Embryonic facial prominence (tissue), 1 donor: ENCODE data around the gene POLR1A.
"Not testable (repeated sequence)": the region's sequence is repeated elsewhere in the genome, so short reads cannot be mapped to it uniquely, and the experiment has no call there.

Experiments used
- DNase-seq: peaks from one replicate; pipeline ENCODE4 v3.0.0-alpha.2; 2016; ENCODE audit errors: extremely low spot score

POLR1A gene

DNA sequence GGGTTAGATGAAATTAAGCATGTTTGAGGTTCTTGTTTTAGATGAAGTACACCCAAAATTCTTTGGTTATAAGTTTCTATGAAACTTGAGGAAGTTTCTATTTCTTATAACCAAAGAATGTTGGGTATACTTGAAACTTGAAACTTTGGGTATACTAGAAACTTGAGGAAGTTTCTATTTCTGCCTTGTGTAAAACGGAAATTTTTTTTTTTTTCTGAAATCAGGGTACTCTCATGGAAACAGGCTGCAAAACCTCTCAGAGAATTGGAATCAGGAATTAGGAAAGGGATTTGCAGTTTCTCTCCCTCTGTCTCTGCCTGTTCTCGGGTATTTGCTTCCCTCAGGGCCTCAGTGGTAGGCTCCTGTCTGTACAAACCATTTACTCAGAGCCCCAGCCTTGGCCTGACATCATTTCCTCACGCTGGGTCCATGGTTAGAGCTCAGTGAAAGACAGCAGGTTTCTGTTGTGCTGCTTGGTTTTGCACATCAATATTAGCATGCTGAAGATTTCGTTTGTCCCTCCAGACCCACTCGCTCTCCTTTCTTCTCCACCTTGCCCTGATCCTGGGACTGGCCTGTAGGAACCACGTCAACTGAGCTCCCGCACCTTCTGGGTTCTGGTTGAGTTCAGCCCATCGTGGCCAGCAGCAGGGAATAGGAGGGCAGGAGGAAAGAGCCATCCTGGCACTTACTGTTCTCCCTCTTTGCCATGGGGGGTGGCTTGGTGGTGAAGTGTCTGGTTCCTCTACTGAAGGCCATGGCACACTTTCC is 106.4 kb downstream of the POLR1A start:
- peak; percentile 62 for DNase-seq

DNA sequence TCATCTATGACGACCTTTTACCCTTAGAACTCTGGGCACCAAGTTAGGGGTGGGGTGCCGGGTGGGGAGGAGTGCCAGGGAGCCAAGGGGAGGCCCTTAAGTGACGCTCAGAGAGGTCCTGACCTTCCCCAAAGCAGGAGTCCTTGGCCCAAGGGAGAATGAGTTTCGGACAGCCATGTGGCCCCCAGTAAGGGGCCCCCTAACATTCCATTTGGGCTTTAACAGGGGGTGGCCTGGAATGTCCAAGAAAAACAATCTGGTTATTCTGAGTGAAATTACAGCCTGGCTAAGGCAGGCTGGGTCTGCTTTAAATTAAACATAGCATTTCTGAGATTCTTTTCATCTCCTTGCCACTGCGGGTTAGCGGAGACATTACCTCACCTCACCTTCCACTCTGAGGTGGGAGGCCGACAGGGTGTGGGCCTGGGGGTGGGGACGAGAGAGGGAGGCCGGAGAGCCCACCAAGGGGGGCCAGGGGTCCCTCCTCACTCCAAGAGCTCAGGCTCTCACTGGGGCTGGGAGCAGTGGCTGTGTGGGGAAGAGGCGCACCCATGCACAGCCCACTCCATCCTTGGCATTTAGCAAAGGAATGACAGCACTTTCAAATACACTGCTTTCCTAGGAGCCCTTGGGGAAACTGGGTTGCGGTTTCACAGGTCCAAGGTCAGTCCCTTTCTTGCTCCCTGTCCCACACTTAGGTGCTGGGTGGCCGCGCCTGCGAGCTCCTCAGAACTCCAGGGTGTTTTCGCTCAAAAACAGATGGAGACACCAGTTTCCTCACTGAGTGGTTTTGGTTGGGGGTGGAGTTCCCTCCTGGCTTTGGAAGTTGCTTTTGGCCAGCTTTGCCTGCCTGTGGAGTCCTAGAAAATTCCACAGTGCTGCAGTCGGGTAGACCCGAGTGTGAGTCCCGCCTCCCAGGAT is 107.4 kb downstream of the POLR1A start:
- DNase-seq, result peak; percentile 63

DNA sequence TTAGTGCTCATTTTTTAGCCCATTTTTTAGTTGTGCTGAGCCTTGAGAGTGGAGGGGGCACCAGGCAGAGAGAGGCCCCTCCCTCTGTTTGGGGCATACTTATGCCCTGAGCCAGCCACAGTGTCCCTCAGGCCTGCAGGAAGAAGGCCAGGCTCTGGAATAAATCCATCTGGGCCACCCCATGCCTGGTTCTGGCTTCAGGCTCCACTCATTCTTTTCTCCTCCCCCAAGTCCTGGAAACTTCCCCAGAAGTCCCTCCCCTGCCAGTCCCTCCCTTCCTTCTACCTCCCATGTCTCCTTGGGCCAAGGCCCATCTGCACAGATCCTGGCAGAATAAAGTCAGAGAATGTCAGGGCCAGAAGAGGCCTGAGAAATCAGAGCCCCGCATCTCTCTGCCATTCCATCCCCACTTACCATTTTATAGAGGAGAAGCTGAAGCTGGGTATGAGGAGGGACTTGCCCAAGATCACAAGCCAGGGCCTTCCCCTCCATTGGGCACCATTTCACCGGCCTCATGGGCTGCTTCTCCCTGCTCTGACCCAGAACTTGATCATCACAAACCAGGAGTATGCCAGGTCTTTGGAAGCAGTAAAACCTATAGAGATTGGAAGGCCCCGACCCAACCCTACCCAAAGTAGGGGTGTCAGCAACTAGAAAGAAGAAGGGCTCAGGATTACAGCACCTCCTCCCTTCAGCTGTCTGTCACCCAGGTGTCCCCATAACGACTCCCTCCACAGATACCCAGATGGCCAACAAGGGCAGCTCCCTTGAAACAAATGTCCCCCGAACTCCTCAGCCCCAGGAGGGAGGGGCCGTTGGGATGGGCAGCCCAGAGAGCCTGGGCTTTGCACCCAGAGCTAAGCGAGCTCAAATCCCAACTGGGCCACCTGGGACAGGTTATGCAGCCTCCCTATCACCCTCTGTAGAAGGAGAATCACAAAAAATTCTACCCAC is 108.4 kb downstream of the POLR1A start:
- no peak for DNase-seq

DNA sequence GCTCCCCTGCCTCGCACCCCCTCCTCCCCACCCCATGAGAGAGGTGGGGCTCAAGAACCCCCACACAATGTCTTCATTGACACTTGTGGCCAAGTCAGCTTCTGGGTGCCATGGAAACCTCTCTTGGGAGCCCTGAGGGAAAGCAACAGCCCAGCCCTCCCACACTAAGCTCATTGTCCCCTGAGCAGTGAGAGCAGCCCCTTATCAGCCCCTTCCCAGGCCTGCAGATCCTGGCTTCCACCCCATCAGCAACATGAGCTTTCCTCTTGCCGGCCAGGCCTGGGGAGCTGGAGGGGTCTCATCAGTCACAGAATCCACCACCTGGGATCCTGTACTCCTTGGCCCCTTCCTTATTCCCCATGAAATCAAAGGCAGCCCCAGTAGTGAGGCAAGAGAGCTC is 109.1 kb downstream of the POLR1A start:
- peak; percentile 43 for DNase-seq

DNA sequence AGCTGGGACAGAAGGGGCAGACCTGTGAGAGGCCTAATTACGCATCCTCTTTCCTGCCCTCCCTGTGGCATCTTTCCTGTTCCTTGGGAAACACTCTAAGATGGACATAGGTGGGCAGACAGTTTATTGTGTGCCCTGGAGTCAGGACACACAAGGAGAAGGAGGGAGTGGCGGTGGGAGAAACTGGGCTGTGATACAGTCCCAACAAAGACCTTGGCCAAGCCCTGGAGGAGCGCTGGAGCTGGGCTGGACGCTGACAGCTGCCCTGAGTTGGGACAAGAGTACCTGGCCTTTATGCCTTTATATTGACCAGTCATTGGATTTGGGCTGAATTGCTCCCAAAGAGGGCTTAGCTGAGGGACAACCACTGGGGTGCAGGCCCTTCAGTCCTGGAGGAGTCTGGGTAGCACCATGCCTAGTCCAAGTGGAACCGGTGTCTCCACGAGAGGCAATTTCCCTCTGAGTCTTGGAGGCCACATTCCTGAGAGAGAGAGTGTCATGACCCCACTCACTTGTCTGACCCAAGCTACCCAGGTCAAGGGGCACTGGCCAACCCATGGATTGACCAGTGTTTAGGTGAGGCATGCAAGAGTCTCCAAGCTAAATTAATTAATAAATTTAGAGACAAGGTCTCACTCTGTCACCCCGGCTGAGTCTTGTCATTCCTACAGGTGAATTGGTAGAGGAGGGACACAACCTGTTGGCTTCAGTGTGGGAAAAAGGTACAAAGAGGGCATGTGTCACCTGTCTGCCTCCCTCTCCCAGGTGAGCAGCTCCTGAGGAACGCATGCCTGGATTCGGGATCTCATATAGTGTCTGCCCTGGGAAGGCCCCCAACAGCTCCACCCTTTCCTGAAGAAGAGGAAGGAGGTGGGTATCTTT is 109.8 kb downstream of the POLR1A start:
- DNase-seq, result no peak

DNA sequence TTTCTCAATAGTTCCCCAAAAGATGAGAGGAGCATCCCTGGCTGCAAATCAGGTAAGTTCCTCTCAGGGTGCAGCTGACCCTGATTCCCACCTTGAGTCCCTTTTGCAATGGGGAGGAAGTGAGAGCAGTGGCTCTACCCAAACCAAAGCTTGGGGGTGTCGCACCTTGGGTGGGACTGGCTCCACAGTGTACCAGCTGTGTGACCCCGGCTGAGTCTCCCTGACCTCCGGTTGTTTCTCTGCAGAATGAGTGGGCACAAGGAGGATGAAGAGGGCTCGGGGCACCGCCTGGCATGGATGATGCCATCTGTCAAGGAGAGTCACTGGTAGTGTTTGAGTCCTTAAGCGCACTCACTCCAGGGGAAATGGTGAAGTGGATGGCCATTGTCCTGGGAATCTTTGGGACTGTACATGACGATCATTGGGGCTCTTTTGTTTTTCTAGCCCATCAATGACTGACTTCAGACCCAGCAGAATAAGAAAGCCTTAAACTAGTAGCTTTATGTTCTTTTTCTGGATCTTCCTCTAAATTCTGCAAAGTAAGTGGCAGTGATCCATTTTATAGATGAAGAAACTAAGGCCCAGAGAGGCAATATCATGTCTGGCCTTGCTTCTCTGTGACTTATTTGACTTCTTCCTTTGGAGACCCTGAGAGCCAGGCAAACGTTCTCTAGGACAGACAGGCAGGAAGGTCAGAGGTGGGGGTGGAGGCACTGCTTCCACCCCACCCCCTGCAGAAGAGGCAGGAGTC is 110.6 kb downstream of the POLR1A start:
- DNase-seq, result no peak

DNA sequence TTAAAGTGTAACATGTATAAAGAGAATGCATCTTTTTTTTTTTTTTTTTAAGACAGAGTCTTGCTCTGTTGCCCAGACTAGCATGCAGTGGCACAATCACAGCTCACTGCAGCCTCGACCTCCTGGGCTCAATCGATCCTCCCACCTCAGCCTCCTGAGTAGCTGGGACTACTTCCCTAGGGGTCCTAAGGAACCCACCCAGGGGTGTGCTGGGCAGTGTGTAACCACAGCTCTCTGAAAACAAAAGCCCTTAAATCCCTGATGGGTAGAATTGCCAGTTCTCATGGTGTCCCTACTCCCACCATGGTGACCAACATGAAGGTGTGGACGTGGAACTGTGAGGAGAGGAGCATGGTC is 111.3 kb downstream of the POLR1A start:
- no peak for DNase-seq

DNA sequence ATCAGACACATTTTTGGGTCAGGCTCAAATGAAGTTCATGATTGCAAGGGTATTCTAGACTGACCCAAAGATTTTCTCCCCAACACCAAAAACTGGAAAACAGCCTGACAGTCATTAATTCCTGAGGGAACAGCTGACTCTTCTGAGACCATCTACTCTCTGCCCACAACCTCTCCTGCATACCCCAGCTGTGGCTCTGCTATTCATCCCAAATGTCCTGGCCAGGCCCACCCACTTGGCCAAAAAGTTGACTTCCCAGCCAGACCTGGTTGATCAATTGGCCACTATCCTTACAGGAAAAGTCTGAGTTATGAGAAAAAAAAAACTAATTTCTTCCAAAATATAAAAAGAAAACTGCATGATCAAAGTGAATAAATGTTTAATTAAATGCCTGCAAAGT is 113.1 kb downstream of the POLR1A start:
- DNase-seq, result no peak

DNA sequence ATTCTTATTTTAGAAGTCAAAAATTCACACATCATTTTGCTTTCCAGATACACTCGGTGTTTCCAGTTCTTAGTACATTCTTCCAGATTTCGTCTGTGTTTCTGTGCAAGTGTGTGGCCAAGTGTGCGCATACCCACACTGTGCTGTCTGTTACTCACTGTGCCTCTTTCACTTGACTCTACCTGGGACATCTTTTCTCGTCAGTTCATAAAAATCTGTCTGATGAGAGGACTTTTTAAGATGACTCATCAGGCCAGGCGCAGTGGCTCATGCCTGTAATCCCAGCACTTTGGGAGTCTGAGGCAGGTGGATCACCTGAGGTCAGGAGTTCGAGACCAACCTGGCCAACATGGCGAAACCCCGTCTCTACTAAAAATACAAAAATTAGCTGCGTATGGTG is 113.6 kb downstream of the POLR1A start:
- DNase-seq, result not testable (repeated sequence)

DNA sequence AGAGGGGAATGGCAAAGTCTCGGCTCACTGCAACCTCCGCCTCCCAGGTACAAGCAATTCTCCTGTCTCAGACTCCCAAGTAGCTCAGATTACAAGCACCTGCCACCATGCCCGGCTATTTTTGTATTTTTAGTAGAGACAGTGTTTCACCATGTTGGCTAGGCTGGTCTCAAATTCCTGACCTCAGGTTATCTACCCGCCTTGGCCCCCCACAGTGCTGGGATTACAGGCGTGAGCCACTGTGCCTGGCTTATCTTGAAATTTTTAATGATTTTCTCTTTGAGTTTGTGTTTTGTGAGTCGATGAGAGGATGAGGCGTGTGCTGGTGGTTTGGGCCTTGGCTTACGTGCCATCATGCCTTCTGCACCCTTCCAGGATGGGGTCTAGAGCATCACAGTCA is 115.6 kb downstream of the POLR1A start:
- no peak for DNase-seq

DNA sequence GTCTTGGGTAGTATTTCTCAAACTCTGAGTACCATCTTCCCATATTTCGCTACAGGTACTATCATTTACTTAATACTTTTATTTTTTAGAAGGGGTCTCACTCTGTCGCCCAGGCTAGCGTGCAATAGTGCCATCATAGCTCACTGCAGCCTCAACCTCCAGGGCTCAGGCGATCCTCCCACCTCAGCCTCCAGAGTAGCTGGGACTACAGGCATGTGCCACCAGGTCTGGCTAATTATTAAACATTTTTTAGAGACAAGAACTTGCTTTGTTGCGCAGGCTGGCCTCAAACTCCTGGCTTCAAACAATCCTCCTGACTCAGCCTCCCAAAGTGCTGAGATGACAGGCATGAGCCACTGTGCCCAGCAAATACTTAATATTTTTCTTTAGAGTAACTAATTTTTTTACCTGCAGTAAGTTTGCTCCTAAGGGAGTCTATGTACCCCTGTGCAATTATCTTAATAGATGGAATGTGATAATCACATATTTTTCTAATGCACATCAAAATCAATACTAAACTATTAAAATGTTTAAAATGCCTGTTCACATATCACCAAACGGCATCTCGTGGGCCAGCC is 116.3 kb downstream of the POLR1A start:
- no peak for DNase-seq

DNA sequence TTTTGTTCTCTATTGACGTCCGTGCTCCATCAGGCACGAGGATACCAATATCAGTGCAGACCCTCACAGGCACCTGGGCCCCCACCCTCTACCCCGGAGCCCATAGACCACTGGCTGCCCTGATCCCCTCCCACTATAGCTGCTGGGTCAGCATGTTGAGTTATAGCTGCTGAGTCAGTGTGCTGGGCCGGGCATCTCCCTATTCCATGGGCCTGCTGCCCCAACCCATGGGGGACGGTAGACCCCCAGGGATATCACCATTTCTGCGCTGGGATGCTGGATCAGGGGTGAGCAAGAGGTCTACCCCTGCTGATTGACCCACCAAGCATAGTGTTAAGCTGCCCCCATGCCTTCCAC is 116.8 kb downstream of the POLR1A start:
- no peak for DNase-seq

DNA sequence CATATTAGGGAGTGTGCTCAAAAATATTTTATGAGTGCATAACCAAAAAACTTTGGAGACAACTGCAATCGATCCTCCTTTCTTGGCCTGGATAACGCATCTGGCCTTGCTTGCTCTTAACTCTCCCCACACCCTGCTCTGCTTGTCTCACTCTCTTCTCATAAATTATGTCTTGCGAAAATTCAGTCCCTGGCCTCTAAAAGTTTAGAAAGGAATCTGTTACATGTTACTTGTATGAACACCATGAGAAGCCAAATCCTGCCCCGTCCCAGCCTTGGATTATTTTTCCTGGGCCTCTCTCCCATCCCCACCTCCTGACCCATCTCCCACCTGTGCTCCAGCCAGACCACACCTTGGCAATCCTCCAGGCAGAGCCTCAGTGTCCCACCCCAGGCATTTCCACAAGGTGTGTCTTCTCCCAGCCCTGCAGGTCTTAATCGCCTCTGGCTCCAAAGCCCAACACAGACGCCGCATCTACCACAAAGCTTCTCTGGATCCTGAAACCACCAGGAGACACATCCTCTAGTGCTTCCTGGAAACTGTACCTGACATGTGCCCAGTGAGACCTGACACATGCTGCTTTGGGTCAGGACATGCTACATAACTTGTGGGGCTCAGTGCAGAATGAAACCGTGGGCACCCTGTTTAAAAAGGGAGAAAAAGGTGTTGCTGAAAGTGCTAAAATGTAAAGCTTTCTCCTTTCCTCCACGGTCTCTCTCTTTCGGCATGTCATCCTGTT is 117.3 kb downstream of the POLR1A start:
- no peak for DNase-seq

DNA sequence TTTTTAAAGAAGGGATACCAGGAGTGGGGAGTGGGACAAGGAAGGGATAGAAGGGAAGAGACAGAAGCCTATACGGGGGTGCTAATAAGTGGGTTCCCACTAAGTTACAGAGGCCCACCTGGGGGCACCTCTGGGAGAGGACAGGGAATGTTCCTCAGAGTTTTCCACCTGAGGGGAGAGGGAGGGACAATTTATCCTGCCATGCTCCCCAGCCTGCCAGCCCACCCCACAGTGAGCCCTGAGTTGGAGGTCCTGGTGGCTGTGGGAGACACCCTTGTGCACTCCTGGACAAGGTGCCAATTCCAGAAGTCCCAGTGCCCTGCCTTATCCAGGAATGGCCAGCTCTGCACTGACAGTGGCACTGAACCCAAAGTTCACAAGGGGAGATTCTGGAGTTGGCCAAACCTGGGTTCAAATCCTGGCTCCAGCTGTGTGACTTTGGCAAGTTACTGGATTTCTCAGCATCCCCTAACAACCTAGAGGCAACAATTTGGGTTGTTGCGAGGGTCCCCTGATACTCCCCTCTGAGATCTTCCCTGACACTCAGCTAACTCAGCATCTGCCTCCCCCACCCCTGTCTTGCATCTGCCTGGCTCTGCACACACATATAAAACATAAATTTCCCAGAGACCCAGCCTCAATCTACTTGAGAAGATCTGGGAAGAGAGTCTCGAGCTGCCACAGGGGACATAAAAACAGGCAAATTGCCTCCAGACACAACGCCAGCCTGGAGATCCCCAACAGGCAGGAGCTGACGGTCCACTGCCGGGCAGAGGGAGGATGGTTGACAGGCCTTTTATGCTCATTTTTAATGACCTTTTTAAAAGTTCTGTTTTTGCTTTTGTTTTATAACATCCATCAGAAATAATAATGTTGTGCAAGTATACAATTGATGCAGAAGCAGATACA is 118.2 kb downstream of the POLR1A start:
- DNase-seq, result no peak

DNA sequence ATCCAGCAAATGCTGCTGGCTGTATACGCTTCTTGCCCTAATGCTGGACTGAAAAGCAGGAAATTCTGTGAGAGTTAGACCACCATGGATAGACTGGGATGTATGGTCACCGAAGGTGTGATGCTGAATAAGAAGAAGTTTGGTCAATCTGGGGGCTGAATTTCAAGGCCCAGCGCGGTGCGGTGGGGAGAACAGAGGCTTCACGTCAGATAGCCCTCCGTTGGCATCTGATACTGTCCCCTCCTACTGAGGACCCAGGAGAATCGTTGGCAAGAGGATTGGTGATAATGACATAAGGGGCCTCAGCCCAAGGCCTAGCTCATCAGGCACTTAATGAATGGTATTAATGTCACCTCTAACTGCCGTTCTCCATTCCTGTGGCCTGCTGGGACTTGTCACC is 119.6 kb downstream of the POLR1A start:
- DNase-seq, result no peak

DNA sequence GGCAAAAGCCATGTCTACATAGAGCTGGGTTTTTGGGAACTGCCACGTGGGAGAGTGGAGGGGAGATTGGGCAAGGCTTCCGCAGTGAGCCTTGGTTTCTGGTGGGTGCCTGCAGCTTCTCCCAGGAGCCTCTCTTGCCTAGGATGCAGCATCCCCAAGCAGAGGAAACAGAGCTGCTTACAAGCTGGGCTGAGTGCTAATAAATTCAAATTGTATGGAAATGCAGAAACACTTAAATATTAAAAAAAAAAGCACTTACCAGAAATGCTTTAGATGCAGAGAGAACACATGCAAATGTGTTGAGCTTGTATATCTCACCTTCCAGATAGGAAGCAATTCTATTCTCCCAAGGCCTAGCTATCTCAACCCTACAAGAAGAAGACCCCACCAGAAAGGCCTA is 120.9 kb downstream of the POLR1A start:
- DNase-seq, result no peak

DNA sequence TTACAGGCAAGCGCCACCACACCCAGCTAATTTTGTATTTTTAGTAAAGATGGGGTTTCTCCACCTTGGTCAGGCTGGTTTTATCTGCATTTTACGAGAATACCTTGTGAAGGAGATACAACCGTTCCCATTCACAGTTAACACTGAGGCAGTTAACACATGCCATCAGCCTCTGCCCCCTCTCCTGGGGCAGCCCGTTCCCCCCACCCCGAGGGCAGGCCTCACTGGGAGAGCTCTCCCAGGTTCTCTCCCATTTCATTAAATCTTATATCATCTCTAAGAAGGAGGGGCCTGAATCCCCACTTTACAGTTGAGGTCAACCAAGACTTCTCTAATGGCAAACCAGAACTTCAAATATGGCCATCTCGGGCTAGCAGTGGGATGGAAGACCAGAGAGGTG is 121.9 kb downstream of the POLR1A start:
- DNase-seq, result no peak

DNA sequence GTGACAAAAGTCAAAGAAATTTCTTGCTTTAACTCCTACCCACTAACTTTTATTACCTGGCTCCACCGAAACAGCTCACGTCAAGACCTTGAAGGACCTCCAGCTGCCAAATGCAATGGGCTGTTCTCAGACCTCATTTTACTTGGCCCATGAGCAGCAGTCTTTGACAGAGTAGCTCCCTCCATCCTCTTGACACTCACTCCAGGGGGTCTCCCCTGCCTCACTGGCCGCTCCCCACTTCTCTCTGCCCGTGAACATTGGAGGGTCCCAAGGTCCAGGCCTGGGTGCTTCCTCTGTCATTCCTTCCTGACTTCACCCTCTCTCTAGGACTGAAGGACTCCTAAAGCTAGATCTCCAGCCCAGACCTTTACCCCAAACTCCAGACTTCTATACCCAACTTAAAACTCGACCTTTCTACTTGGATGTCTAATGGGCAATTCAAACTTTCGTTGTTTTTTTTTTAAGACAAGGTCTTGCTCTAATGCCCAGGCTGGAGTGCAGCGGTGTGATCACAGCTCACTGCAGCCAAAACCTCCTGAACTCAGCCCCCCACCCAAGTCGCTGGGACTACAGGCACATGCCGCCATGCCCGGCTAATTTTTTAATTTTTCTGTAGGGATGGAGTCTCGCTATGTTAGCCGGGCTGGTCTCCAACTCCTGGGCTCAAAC is 124.0 kb downstream of the POLR1A start:
- no peak for DNase-seq
